HG02623 (cell line): ENCODE data around the gene MGST2.

ENCODE experiments used
- ATAC-seq: cut with Tn5 transposase; IDR thresholded peaks from one replicate; pipeline ENCODE4 v1.9.1; 2021; ENCODE audit warnings: moderate library complexity; ENCODE audit not compliant: unreplicated experiment

The MGST2 gene

DNA sequence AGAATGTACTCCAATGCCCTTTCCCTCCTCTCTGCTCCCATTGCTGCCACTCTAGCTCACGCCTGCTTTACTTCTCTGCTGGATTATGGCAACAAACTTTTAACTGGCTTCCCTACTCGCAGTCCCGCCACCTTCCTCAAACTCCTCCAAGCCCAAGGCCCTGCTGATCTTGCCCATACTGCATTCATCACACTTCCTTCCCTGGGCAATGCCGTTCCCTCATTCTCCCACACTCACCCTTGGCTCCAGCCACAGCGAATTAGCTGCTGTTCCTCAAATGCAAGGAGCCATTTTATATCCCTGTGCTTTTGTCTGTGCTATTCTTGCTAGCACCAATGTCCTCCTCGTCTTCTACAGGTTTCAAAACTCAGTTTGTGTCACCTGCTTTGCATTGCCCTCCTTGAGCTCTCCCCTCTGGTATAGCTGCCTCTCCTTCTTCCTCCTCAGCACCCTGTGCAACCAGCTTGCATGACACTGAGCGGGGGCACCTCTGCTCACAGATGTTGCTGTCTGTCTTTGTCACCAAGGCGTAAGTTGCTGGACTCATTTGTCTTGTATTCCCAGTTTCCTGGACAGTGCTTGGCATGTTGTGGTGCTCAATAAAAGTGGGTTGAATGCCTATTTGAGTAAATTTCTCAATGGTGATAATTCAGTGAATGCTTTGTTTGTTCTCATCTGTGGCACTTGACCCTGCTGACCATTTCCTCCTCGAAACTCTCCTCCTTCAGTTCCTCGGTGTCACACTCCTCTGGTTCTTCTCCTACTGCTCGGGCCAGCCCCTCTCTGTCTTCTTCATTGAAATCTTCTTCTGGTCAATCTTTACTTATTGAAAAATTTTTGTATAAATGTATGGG lies 22.4 kb upstream of the MGST2 start:
- no peak for ATAC-seq

DNA sequence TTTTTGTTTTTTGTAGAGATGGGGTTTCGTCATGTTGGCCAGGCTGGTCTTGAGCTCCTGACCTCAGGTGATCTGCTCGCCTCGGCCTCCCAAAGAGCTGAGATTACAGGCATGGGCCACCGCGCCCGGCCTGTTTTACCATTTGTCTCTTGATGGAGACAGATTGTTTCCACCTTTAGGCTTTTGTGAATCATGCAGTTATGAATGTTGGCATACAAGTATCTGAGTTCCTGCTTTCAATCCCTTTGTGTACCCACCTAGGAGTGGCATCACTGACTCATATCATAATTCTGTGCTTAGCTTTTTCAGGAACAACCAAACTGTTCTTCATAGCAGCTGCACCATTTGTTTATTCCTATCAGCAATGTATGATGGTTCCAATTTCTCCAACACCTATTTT lies 20.2 kb upstream of the MGST2 start:
- ATAC-seq = no peak

DNA sequence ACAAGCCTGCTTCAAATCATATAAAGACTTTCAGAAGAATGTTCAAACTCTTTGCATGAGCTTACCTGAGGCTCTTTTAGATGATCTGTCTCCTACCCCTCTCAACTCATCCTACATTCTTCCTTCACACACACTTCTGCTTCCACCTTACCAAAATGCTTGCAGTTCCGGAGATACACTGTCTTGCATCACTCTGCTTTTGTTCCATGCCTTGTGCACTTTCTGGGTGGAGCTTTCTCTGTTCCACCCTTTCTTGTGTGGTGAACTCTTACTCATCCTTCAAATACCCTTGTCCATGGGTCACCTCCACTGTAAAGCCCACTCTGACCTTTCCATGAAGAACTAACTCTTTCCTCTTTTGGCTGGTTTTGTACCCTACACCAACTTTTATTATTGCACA lies 18.4 kb upstream of the MGST2 start:
- ATAC-seq = no peak

DNA sequence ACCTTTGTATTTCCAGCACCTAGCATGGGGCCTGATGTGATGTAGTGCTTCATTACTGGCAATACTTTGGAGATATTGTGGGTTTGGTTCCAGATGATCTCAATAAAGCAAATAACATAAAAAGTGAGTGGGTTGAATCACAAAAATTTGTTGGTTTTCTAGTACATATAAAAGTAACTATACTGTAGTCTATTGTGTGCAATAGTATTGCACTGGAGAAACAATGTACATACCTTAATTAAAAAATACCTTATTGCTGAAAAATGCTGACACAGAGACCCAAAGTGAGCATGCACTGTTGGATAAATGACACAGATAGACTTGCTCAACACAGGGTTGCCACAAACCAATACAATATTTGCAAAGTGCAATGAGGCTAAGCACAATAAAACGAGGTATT lies 17.7 kb upstream of the MGST2 start:
- ATAC-seq = no peak

DNA sequence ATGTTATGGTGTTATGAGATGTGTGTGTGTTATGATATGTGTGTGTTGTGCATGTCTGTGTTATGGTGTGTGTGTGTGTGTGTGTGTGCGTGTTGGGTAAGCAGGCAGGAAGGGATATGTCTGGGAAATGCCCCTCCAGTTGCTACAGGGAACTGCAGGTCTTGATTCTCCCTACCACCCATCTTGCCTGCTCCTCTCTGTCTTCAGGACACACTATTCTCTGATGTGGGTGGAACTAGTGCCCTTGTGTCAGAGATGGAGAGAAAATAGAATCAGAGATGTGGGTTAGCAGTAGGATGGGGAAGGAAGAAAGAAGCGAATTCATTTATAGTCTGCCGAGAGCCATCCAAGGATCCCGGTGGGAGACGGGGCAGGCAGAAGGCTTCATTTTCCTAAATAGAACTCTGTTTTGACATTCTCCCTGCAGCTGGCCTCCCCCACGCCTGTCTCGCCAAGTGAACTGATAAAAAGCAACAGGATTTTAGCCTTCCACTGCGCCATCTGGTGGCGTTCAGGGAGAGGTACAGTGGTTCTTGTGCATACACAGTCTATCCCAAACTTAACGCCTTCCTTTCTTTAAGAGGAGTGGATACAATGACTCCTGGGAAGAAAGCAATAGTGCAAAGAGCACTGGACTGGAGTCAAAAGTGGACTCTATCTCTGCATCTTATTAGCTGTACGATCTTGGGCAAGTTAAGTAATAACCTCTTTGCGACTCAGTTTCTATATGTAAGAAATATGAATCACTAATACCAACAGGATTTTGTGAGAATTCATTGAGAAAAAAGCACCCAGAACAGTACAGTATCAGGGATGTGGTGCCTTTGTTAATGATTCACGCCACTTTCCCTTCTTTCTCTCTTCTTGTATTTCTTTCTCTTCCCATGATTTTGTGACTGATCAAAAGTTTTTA lies 14.1 kb upstream of the MGST2 start:
- peak; percentile 91 for ATAC-seq

DNA sequence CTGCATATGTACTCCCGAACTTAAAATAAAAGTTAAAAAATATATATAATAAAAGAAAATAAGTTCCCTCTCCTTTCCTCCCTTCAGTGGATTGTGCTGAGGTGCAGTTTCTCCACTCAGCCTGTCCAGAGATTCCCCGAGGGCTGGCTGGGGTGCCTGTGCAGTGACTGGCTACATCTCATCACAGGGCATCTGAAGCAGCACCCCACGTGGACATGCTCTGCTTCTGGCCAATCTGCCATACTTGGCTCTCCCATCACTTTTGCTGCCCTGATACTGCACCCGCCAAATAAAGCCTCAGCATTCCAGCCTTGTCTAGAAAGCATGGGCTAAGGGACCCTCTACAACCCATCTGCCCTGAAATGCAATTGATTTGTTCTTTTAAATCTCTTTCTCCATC lies 11.1 kb upstream of the MGST2 start:
- no peak for ATAC-seq

DNA sequence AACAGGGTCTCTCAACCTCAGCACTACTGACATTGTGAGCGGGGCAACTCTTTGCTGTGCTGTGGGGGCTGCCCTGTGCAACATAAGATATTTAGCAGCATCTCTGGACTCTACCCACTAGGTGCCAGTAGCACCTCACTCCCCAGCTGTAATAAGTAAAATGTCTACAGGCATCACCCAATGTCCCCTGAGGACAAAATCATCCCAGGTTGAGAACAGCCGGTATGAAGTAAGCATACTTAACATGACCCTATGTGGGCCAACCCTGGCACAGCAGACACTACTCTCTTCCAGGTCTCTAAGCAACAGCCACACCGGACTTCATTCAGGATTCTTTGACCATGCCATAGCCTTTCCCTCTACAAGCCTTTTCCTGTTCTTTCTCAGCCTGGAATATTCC lies 10.5 kb upstream of the MGST2 start:
- ATAC-seq = no peak

DNA sequence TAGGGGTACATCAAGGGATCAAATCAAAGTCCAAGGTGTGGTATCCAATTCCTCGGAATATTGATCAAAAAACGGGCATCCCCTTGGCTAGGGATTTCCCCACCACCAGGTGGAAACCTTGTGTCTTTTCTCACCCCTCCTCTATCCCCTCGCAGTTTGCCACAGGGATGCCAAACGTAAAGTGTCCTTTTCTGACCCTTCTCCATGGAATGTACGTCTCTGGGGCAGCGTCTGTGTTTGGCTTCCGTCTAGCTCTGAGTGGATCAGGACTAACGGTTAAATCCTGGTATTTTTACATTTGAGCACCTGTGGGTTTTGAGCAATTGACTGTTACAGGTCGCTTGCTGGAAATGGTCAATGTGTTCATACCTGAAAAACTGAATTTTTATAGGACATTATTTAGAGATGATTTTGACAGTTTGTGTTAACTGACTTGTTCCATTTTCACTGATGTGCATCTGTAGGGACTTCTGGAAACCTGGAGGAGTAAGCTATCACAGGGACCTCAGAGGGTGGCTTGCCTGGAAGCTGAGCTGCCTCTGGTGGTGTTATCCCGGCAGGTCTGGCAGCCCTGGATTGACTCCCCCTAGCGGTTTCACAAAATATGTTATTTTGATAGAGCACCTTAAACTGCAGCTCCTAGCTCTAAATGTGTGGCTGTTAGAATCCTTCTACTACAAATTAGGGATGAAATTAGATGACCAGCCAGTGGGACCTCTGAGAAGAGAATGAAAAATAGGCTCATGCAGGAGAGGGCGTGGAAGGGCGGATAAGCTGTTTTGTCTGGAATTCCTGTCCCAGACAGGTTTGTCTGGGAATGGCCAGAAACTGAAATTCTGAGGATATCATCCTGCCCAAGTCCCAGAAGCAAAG lies 8.8 kb upstream of the MGST2 start:
- ATAC-seq = peak; percentile 62

DNA sequence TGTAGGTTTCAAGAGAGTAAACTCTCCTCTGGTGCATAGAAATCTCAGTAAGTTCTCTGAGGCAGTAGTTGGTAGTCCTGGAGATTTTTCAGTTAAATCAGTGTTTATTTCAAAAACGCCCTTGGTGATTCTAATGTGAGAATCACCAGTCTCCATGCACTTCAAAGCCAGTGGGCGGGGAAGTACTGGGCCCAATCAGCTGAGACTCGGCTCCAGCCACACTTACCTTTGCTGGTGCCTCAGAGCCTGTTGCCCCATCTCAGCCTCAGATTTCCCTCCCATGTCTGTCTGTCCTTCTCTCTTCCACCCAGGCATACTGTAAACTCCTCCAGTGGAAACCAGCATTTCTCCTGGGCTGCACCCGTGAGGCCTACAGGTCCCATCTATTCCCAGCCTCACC lies 7.4 kb upstream of the MGST2 start:
- ATAC-seq = no peak

DNA sequence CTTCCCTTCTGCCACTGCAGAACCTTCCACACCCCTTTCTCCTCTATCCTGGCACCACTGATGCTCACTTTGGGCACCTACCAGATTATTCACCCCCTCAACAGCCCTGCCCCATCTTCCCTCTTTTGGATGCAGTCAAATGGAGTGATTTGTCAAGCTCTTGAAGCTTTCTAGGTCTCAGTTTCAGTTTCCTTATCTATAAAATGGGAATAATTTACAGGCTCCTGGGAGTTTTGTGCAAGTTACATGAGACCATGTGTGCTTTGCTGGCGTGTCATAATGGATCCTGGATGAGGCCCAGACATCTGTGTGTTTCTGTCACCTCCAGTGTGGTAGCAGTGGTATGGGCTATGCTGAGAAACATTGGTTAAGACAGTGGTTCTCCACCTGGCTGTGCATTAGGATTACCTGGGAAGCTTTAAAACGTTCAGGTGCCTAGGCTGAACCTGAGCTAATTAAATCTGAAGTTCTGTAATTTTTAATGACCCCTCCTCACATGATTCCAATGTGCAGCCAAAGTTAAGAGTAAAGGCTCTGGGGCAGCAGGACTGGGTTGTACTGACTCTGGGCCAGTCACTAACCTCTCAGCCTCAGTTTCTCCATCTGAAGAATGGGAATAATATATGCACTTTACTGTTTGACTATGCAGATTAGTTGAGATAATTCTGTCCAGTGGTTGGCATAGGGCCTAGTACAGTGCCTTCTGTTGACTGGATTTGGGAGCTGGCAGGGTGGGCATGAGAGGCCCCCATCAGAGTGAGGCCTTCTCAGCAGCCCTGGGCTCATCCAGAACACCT lies 6.8 kb upstream of the MGST2 start:
- ATAC-seq = no peak

DNA sequence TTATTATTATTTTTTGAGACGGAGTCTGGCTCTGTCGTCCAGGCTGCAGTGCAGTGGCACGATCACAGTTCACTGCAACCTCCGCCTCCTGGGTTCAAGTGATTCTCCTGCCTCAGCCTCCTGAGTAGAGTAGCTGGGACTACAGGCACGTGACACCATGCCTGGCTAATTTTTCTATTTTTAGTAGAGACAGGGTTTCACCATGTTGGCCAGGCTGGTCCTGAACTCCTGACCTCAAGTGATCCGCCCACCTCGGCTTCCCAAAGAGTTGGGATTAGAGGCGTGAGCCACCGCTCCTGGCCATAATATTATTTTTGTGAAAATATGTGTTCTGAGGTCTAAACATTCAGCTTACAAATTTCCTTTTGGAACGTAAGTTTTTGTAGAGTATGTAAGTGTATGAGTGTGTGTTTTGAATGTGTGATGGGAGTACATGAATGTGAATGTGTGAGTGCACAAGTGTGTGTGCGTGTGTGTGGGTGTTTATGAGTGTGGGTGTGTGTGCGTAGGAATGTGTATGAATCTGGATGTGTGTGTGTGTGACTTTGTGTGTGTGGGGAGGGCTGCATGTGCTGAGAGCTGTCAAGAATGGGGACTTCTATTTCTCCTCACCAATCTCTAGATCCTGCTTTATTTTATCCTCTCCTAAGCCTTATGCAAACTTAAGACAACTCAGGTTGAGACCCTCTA lies 5.7 kb upstream of the MGST2 start:
- no peak for ATAC-seq

DNA sequence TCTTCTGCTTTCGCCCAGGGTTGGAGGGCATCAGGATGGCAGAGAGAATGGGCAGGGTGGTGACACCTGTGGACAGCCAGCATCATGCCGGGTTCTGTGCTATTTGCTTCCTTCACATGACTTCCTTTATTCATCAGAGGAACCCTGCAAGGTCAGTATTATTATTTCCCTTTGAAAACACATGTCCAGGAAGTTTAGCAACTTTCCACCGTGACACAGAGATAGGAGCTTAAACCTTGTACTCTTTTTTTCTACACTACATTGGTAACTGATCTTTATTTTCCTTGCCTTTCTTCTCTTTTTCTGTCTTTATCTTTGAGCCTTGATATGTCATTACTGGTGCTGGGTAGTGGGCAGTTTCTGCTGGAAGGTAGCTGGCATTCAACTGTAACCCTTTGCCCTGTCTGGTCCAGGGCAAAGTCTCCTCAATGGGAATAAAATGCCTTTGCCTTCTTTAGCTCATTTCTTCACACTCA lies 5.0 kb upstream of the MGST2 start:
- no peak for ATAC-seq

DNA sequence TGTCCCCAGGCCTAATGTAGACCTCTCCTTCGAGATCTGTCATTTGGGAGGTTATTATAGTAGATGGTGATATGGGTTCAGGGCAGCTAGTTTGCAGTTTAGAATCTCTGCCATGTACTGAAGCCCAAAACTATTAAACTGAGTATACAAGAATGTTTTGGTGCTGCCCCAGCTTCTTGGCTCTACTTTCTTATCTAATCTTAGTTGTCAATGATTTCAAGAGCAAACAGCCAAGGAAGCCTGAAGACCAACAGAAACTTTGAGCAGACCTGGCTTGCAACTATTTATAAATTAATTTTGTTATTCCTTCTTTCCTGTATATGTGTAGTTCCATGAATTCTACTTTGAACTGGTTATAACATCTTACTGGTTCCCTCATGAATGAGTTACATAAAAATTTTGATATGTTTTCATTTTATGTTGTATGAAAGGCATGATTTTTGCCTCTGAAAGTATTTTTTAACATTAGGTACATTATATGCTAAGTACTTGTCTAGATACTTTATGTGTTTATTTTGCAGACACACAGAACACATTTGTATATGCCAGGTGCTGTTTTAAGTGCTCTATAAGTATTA lies 2.0 kb upstream of the MGST2 start:
- ATAC-seq = no peak

DNA sequence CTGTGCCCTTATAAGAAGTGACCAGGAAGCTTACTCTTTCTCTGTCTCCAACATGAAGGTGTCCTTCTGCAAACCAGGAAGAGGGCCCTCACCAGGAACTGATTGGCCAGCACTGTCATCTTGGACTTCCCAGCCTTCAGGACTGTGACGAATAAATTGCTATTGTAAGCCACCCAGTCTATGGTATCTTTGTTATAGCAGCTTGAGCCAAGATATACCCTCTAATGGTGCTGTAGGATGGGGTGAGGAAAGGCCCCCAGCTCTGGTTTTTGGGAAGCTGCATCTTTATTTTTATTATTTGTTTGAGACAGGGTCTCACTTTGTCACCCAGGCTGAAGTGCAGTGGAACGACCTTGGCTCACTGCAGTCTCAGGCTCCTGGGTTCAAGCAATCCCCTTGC lies 1.2 kb upstream of the MGST2 start:
- ATAC-seq = no peak

DNA sequence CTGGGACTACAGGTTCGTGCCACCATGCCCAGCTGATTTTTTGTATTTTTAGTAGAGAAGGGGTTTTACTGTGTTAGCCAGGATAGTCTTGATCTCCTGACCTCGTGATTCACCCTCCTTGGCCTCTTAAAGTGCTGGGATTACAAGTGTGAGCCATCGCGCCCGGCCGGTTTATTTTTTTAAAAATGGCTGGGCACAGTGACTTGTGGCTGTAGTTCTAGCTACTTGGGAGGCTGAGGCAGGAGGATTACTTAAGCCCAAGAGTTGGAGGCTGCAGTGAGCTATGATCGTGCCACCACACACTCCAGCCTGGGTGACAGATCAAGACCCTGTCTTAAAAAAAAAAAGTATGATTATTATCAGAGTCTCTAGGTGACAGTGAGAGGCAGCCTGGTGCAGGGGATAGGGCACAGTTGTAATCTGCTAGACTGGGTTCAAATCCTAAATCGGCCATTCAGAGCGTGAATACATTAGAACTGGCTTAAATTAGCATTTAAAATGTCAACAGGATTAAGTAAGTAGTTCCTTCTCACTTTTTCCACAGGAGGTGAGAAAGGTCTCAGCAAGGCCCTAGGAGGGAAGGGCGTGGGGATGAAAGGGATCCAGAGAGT lies 435 bp upstream of the MGST2 start:
- no peak for ATAC-seq

DNA sequence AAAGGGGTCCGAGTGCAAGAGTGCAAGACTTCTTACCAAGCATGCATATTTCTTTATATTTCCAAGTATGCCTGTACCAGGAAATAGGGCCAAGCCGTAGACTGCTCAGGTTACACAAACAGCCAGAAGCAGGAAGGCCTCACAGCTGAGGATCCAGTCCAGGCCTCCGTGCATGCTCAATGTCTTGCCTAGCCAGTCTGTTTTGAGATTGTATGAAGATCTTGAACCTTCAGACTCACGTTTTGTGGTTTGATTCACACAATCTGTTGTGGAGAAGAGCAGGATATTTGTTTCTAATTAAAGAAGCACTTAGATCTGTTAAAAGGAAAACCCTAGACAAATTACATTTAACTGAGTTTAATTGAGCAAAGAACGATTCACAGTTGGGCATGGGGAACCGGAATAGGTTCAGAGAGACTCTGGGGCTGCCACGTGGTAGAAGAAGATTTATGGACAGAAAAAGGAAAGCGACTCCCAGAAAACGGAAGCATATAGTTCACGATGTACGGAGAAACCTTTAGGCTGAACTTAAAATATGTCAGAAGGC lies 1.2 kb downstream of the MGST2 start:
- ATAC-seq = peak; percentile 35

DNA sequence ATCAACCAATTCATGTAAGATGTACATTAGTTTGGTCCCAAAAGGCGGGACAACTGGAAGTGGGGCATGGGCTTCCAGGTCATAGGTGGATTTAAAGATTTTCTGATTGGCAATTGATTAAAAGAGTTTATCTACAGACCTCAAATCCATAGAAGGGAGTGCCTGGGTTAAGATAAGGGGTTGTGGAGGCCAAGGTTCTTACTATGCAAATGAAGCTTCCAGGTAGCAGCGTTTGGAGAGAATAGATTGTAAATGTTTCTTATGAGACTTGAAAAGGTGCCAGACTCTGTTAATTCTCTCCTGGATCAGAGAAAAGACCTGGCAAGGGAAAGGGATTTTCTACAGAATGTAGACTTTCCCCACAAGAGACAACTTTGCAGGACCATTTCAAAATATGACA lies 2.4 kb downstream of the MGST2 start:
- no peak for ATAC-seq

DNA sequence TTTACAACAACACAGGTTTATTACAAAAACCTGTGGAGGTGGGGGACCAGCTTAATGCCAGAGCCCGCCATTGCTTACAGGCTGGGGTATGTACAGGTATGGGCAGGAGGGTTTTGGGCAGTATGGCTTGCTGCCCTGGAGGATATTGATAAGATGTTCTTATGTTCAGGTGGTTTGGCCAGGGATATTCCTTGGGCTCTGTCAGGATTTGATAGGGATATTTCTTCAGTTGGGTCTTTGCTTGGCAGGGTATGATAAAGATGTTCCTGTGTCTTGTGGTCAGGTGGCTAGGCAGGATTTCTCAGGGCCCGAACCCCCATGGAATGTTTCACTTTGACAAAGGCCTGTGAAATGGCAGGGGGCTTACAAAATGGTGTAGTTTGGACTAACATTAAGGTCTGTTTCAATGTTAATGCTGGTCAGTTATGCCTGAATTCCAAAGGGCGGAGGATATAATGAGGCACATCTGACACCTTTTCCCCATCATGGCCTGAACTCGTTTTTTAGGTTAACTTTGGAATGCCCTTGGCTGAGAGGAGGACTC lies 3.1 kb downstream of the MGST2 start:
- no peak for ATAC-seq
